DND-41 (cell line): Measurements from ENCODE around the gene ZC3H7B.

ENCODE experiments used
- ATAC-seq: fragments of 200-7000 bp; cut with Tn5 transposase; 3 replicates; pipeline ENCODE4 v1.9.1; 2021; ENCODE audit warnings: low read depth; ENCODE audit not compliant: insufficient read depth
- DNase-seq: peaks from one replicate; pipeline ENCODE4 v3.0.0-alpha.2; 2020
- H2AFZ ChIP-seq: 2 replicates; pipeline ENCODE4 v1.6.0; 2012; ENCODE audit warnings: low read depth, low read length
- H3K27ac ChIP-seq: 2 replicates; pipeline ENCODE4 v1.5.1; 2012; ENCODE audit warnings: low read length, inconsistent platforms
- H3K27me3 ChIP-seq: fragments of 200-600 bp; sonication (generic); 2 replicates; pipeline ENCODE4 v1.6.0; 2012; ENCODE audit warnings: low read length, mild to moderate bottlenecking, inconsistent platforms; ENCODE audit not compliant: insufficient read depth, poor library complexity
- H3K36me3 ChIP-seq: 2 replicates; pipeline ENCODE4 v1.5.1; 2012; ENCODE audit warnings: low read length, inconsistent platforms; ENCODE audit not compliant: insufficient read depth
- H3K4me1 ChIP-seq: 2 replicates; pipeline ENCODE4 v1.5.1; 2012; ENCODE audit warnings: mild to moderate bottlenecking, low read length; ENCODE audit not compliant: insufficient read depth
- H3K4me2 ChIP-seq: 2 replicates; pipeline ENCODE4 v1.6.0; 2012; ENCODE audit warnings: mild to moderate bottlenecking, moderate library complexity, low read length, inconsistent platforms; ENCODE audit not compliant: insufficient read depth
- H3K4me3 ChIP-seq, 2 experiments: fragments of 200-600 bp in 1 of 2; shearing (Covaris generic) in 1 of 2; 2 replicates each; pipeline ENCODE4 v1.5.1; 2012 to 2016; ENCODE audit warnings: inconsistent platforms in 2 of 2, low read length in 2 of 2, mild to moderate bottlenecking in 2 of 2, low read depth in 1 of 2, moderate library complexity in 1 of 2
- H3K79me2 ChIP-seq: 2 replicates; pipeline ENCODE4 v1.6.0; 2012; ENCODE audit warnings: low read length, inconsistent platforms; ENCODE audit not compliant: insufficient read depth
- H3K9ac ChIP-seq: 2 replicates; pipeline ENCODE4 v1.6.0; 2012; ENCODE audit warnings: low read depth, mild to moderate bottlenecking, inconsistent platforms, low read length, moderate library complexity
- H3K9me3 ChIP-seq: 2 replicates; pipeline ENCODE4 v1.5.1; 2012; ENCODE audit warnings: low read length, moderate library complexity, mild to moderate bottlenecking, inconsistent platforms; ENCODE audit not compliant: insufficient read depth, severe bottlenecking
- H4K20me1 ChIP-seq: 2 replicates; pipeline ENCODE4 v1.6.0; 2012; ENCODE audit warnings: low read length; ENCODE audit not compliant: insufficient read depth
- CTCF ChIP-seq: IDR thresholded peaks from 2 replicates; pipeline ENCODE4 v1.5.1; 2012; ENCODE audit warnings: borderline replicate concordance, low read length, moderate library complexity, mild to moderate bottlenecking; ENCODE audit not compliant: poor library complexity, severe bottlenecking; ENCODE audit errors: extremely low read depth
- EZH2 ChIP-seq: IDR thresholded peaks from 3 replicates; pipeline ENCODE4 v1.6.1; 2012; ENCODE audit warnings: borderline replicate concordance, low read depth, mild to moderate bottlenecking, moderate library complexity, low read length, inconsistent platforms; ENCODE audit not compliant: severe bottlenecking

ZC3H7B gene

GRCh38 chr22:41354979-41355378 is 53.7 kb downstream of the ZC3H7B start:
- H4K20me1 ChIP-seq: peaks cover 17% of the 10 kb centered on the region
- H3K36me3 ChIP-seq: peaks cover 84% of the 10 kb centered on the region
- no peaks in the 10 kb centered on the region for H3K27me3 ChIP-seq
- H3K27ac ChIP-seq: no peak overlapping the region
- H2AFZ ChIP-seq: no peak overlapping the region
- no peak for TF ChIP-seq EZH2
- no peak for TF ChIP-seq CTCF
- no peak overlapping the region for H3K4me3 ChIP-seq
- no peaks in the 10 kb centered on the region for H3K9me3 ChIP-seq
- ATAC-seq: no peak
- no peak overlapping the region for H3K4me2 ChIP-seq
- H3K4me1 ChIP-seq: no peaks in the 10 kb centered on the region
- no peaks in the 10 kb centered on the region for H3K79me2 ChIP-seq
- DNase-seq: no peak
- no peak overlapping the region for H3K9ac ChIP-seq

GRCh38 chr22:41355895-41356294 is 54.6 kb downstream of the ZC3H7B start:
- no peaks in the 10 kb centered on the region for H3K4me1 ChIP-seq
- ATAC-seq (no peak), DNase-seq (no peak)
- no peak overlapping the region for H3K4me2 ChIP-seq
- H3K4me3 ChIP-seq: no peak overlapping the region
- TF ChIP-seq CTCF: no peak
- no peak for TF ChIP-seq EZH2
- H3K79me2 ChIP-seq: no peaks in the 10 kb centered on the region
- no peak overlapping the region for H2AFZ ChIP-seq
- H3K9me3 ChIP-seq: no peaks in the 10 kb centered on the region
- H4K20me1 ChIP-seq: peaks cover 17% of the 10 kb centered on the region
- H3K36me3 ChIP-seq: peaks cover 75% of the 10 kb centered on the region
- no peaks in the 10 kb centered on the region for H3K27me3 ChIP-seq
- no peak overlapping the region for H3K9ac ChIP-seq
- H3K27ac ChIP-seq: no peak overlapping the region

- DNase-seq (no peak), ATAC-seq (no peak)
- Histone ChIP-seq H3K36me3 (peaks cover 69% of the 10 kb centered on the region), H3K4me2 (no peak overlapping the region), H3K27me3 (no peaks in the 10 kb centered on the region), H3K4me1 (no peaks in the 10 kb centered on the region), H4K20me1 (peaks cover 17% of the 10 kb centered on the region), H3K9ac (no peak overlapping the region), H3K9me3 (no peaks in the 10 kb centered on the region), H3K79me2 (no peaks in the 10 kb centered on the region), H2AFZ (no peak overlapping the region), H3K4me3 (no peak overlapping the region), H3K27ac (no peak overlapping the region)
- no peak for TF ChIP-seq EZH2
Measured at GRCh38 chr22:41356430-41357028, 55.2 kb downstream of the ZC3H7B start.

DNA sequence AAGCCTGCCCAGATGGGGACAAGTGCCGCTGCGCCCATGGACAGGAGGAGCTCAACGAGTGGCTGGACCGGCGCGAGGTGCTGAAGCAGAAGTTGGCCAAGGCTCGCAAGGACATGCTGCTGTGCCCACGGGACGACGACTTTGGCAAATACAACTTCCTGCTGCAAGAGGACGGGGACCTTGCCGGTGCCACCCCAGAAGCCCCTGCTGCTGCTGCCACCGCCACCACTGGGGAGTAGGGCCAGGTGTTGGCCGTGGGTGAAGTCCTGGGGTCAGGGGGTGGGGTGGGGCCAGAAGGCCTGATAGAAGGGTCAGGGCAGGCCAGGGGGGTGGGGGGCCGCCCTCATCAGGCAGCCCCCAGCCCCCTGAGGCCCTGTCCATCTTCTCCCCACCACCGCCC is 55.9 kb downstream of the ZC3H7B start:
- no peaks in the 10 kb centered on the region for H3K27me3 ChIP-seq
- H3K36me3 ChIP-seq: peaks cover 62% of the 10 kb centered on the region
- H3K4me3 ChIP-seq: no peak overlapping the region
- H4K20me1 ChIP-seq: peaks cover 17% of the 10 kb centered on the region
- DNase-seq (no peak), ATAC-seq (no peak)
- no peak overlapping the region for H3K4me2 ChIP-seq
- no peak overlapping the region for H3K27ac ChIP-seq
- H3K4me1 ChIP-seq: no peaks in the 10 kb centered on the region
- no peaks in the 10 kb centered on the region for H3K79me2 ChIP-seq
- no peak overlapping the region for H2AFZ ChIP-seq
- H3K9ac ChIP-seq: no peak overlapping the region
- H3K9me3 ChIP-seq: no peaks in the 10 kb centered on the region
- TF ChIP-seq EZH2: no peak
- no peak for TF ChIP-seq CTCF
